Uterus (tissue), 2 donors: ENCODE measurements around the gene RGS6.

Experiments
- POLR2A ChIP-seq, 2 donors: fragments of 450-650 bp; IDR thresholded peaks; one replicate each; pipeline ENCODE4 v1.6.1; 2016; ENCODE audit warnings: antibody characterized with exemption in 2 of 2, mild to moderate bottlenecking in 1 of 2, moderate library complexity in 1 of 2
- TF ChIP-seq, protein P1 (sequence below), 4 experiments: fragments of 200-600 bp in 2 of 4; fragments of 450-650 bp in 2 of 4; sonication (generic) in 2 of 4; IDR thresholded peaks; one replicate each; pipeline ENCODE4 v1.5.1; 2016 to 2019; ENCODE audit warnings: antibody characterized with exemption in 4 of 4, mild to moderate bottlenecking in 2 of 4, moderate library complexity in 1 of 4

DNA sequence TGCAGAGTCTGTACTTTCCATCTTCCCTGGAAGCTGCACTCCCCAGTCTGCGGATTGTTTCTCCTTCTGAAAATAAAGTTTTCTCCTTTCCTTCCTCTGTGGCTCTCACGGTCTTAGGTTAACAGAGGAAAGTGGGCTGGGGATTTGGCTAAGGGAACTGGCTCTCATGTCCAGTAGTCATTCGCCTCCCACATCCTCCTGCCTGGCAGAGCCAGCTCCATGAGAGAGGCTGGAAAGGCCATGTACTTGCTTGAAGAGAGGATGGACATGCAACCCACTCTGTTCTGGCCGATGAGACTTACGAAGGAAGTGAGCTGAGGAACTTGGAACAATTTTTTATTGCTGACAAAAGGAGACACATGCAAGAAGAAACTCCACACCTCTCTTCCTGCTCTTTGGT lies 18.9 kb upstream of the RGS6 start:
- TF ChIP-seq, protein P1, sequence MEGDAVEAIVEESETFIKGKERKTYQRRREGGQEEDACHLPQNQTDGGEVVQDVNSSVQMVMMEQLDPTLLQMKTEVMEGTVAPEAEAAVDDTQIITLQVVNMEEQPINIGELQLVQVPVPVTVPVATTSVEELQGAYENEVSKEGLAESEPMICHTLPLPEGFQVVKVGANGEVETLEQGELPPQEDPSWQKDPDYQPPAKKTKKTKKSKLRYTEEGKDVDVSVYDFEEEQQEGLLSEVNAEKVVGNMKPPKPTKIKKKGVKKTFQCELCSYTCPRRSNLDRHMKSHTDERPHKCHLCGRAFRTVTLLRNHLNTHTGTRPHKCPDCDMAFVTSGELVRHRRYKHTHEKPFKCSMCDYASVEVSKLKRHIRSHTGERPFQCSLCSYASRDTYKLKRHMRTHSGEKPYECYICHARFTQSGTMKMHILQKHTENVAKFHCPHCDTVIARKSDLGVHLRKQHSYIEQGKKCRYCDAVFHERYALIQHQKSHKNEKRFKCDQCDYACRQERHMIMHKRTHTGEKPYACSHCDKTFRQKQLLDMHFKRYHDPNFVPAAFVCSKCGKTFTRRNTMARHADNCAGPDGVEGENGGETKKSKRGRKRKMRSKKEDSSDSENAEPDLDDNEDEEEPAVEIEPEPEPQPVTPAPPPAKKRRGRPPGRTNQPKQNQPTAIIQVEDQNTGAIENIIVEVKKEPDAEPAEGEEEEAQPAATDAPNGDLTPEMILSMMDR (IDR thresholded peaks at IDR 0.05) = no peak
- no peak for TF ChIP-seq POLR2A (IDR thresholded peaks at IDR 0.05)
